Sigmoid colon (tissue), 4 donors: Measurements from ENCODE around the gene GRB10.

Experiments used
- CTCF ChIP-seq, 4 experiments: fragments of 450-650 bp in 3 of 4; fragments of 200-600 bp in 1 of 4; IDR thresholded peaks; one replicate each; pipeline ENCODE4 v1.5.1; 2016 to 2019; ENCODE audit warnings: antibody characterized with exemption in 4 of 4, mild to moderate bottlenecking in 3 of 4, moderate library complexity in 2 of 4
- EP300 ChIP-seq, 4 donors: sonication (generic); formaldehyde crosslinking; IDR thresholded peaks; one replicate each; pipeline ENCODE4 v1.6.1; 2017; ENCODE audit warnings: antibody characterized with exemption in 4 of 4
- POLR2A ChIP-seq, 2 donors: fragments of 450-650 bp; IDR thresholded peaks; one replicate each; pipeline ENCODE4 v1.6.1; 2016; ENCODE audit warnings: antibody characterized with exemption in 2 of 2, mild to moderate bottlenecking in 2 of 2, moderate library complexity in 2 of 2
- POLR2AphosphoS5 ChIP-seq, 4 donors: sonication (generic); formaldehyde crosslinking; IDR thresholded peaks; one replicate each; pipeline ENCODE4 v1.6.1; 2017; ENCODE audit warnings: antibody characterized with exemption in 4 of 4

- TF ChIP-seq CTCF (IDR thresholded peaks at IDR 0.05) (no peak), EP300 (IDR thresholded peaks at IDR 0.05) (no peak), POLR2AphosphoS5 (IDR thresholded peaks at IDR 0.05) (no peak), POLR2A (IDR thresholded peaks at IDR 0.05) (no peak)
Measured at GRCh38 chr7:50687096-50687495, 95.6 kb downstream of the GRB10 start.
